ENCODE results near the gene CDH4.

DNA sequence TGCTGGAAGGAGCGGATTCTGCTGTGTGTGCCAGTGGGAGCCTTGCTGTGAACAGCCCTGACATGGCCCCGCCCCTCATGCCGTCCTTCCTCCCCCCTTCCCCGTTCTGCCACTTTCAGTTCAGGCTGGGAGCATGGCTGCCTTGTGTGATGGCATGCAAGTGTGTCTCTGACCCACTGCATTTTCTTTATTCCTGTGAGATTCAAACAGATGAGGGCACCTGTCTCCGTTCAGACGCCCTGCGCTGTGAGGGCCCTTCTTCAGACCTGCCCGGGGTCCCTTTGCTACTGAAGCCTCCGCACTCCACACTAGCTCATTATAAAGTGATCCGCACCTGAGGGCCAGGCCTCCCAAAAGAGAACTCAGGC, 725.3 kb downstream of the CDH4 start:
- no peak for TF ChIP-seq CTCF (IDR thresholded peaks at IDR 0.05)
- TF ChIP-seq POLR2AphosphoS5 (IDR thresholded peaks at IDR 0.05): no peak

Data from upper lobe of left lung (tissue), 4 donors.